Activated CD8-positive, alpha-beta memory T cell treated with anti-CD3 and anti-CD28 coated beads for 24 hours (primary cell): ENCODE measurements around the gene STAMBPL1.

Experiments
- DNase-seq: peaks from one replicate; pipeline ENCODE4 v3.0.0-alpha.2; 2020

Gene STAMBPL1

DNA sequence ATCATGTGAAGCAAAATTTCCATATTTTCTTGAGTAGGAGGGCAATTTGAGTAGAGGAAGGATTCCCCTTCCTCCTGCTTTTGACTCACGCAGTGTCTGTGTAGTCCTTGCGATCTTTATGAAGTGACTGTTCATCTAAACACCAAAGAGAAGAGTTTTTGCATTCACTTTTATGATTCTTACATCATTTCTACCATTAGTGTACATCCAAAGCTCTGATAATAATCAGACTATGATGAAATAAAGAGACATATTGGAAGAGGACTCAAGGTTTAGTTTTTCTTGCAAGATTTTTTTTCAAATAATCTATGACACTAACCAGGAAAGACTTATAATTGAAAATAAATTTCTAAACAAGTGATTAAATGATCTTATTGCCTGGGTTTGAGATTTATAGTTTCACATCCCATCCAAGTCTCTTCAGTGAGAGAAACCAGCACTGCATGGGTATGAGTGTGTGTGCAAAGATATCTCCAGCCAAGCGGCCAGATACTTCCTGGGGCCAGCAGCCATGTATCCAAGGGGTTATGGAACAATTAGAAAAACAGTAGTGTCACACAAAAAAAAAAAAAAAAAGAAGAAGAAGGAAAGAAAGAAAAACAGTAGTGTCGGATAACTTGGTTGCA, 74.5 kb downstream of the STAMBPL1 start:
- DNase-seq: no peak

DNA sequence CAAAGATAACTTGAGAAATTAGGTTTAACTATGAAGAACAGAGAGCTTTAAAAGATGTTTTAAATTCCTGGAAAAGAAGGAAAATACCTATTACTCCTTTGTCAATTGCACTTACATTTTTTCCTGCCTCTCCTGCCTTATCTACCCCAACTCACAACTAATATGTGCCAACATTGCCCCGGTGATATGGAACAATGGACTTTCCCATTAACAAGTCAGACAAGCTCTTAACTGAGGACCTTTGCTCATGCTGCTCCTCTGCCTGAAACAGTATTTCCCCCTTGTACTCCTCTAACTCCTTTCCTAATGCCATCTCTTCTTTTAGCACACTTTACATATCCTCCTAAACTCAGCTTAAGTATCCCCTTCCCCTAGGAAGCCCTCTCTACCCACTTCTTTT, 77.3 kb downstream of the STAMBPL1 start:
- DNase-seq: no peak

DNA sequence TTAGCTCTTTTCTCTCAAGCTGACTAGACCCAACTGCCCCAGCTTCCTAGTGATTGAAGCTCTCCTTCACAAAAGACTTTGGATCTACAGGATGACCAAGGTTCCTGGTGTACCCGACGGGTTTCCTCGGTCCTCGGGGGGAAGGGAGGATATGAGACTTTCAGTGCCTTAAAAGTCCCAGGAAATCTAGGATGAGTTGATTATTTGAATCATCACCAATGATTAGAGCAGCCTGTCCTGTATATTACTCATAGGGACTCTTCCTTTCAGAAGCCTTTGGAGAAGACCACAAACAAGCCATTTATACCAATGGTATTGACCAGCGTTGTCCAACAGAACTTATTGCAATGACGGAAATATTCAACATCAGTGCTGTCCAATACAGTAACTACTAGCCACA, 78.7 kb downstream of the STAMBPL1 start:
- no peak for DNase-seq

DNA sequence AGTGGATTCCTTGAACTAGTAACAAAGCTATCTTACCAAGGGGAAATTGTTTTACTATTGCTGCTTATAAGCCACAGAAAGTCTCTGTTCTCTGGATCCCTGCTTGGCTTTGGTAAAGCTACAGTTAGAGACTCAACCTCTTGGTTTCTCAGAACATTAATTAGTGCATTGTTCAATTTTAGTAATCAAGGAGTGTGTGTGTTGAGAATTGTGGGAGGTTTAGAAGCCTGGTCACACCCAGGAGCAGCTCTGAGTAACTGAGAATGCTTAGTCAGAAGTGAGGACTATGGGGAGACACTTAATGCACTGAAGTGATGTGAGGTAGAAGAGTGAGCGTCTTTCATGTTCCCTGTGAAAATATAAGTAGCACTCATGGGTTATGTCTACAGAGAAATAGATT, 80.8 kb downstream of the STAMBPL1 start:
- DNase-seq: no peak

DNA sequence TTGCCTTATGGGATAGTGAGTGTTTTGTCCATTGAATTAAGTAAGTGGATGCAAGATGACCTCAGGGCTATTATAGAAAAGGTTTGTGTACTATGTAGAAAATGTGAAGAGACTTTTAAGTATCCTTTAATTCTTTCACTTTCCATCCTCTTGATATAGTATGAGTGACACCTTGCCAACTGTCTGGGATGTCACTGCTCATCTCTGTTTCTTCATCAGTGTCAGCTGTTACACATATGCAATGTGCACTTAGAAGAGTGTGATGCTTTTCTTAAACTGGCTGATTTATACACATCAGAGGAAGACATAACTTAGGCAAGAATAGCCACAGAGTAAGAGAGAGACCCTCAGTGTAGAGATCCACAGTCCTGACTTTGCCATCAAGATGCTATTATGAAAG, 81.2 kb downstream of the STAMBPL1 start:
- no peak for DNase-seq

DNA sequence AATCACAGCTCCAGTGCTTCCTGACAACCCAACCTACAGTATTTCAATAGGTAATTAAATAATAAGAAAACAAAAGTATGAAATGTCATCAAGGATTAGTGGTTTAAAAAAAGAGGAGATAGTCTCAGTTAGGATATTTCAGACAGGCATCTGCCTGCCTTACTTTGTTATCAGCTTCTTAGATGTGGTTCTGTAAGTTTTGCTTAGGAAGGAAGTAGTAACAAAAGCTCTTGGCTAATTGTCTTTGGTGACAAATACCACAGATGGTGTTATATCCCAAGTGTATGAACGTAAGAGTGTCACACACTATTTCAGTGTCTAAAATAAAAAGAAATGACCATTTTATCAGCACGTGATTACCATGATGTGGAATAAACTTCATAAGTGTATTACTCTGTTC, 82.3 kb downstream of the STAMBPL1 start:
- no peak for DNase-seq

DNA sequence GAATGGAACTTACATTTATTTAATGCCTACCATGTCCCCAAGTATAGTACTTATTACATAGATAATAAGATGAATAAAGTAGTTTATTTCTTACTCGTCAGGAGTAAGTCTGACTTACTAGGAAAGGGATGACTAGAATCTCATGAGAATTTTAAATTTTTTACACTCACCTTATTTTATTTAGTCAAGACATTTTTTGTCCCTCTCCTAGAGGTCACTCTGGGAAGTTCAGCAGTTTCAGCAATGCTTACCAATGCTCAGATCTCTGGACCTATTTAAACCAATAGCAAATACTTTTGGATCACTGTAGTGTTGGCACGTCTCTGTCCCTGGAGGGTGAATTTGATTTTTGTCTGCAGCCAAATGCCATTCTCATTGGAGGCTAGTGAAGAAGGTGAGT, 83.3 kb downstream of the STAMBPL1 start:
- no peak for DNase-seq

DNA sequence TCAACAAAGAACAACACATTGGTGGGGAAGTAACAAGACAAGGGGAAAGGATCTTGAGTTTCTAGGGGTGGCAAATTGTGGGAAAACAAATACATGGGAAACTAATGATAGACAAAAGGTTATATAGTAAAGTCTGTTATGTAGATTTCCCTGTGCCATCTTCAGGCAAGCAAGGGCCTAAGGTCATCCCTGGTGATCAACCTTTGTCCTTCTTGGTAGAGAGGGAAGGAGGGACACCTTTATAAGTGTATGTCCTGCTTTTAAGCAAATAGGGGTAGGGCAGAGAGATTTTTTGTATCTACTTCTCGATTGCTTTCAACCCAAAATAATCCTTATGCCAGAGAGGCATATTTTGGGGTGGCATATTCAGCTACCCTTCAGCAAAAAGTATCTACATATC, 84.3 kb downstream of the STAMBPL1 start:
- no peak for DNase-seq

DNA sequence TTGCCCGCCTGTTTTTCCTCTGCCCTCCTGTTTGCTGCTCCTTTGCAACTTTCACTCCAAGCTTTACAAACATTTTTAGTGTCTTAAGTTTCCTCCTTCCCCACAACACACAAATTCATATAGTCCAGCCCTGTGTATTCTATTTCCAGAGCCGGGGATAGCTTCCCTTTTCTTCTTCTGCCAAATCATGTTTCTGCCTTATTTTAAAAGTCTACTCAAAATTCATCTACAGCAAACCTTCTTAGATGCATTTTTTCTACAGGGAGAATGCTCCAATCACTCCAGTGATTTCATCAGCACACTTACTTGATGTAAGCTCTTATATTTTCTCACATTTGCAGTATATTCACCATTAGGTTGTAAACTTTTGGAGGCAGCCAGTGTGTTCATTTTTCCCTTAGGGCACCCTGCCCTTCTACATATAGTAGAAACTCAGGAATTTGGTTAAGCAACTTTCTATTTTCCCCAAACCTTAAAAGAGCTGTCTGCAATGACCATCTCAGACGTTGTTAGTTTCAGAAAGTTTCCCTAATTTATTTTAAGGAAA, 84.9 kb downstream of the STAMBPL1 start:
- no peak for DNase-seq

DNA sequence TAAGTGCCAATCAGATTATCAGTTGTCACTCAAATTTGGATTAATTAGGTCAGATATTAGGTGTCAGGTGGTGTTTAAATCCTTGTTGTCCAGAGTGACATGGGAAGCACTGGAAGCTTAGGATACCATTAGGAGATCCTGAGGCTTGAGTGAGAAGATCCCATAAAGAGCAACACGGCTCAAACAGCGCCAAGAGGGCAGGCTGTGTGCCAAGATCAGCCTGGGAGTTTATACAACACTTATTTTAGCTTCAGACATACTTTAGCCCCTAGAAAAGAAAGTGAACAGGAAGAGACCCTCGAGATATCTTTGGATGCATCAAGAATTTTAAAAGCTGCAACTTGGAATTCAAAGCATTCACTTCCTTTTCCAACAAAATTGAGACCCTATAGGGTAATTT, 86.8 kb downstream of the STAMBPL1 start:
- DNase-seq: no peak

DNA sequence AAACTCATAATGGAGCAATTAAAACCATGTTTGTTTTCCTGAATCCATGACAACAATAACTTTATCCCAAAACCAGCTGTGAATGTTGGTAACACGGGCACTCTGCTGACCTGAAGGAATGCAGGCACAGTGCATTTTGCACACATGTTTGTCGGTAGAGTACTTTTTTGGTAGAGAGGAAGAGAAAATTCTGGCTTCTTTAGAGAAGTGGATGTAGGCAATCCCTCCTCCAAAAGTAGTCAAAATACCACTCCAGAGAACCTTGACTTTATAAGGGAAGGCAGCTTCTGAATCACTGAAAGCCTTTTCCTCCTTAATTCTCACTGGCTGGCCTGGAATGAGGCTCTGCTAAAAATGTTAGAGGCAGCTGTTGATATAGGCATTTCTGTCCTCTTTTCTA, 88.3 kb downstream of the STAMBPL1 start:
- DNase-seq: no peak

DNA sequence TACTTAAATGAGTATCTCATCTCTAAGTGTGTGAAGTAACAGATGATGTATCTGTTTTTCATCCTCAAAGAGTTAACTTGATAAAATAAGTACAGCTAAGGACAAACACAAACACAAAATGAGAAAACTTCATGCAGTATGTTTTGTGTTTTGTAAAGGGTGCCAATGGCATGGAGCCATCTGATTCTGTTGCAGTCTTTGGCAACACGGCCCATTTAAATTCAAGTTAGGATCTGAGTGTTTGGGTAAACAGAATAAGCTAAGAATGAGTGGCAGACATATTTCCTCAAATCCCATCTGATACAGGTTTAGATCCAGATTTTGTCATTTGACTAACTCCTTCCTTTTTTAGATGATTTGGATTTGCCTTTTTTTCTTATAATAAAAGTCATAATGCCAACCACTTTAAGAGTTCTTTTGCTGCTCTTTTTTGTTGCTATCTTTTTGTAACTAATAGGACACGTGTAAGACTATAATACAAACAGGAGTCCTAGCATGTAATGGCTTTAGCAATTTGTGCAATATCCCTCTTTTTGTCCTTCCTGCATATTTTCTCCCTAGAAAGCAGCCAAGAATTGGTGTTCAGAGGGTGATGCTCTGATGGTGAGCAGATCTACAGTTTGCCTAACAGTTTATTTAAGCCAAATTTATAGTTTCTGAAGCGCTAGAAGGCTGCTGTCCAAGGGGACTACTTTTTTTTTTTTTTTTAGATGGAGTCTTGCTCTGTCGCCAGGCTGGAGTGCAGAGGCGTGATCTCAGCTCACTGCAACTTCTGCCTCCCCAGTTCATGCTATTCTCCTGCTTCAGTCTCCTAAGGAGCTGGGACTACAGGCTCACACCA, 91.4 kb downstream of the STAMBPL1 start:
- no peak for DNase-seq
